GM18868 (cell line): ENCODE data around the gene LSAMP.

ENCODE experiments used
- ATAC-seq: cut with Tn5 transposase; IDR thresholded peaks from one replicate; pipeline ENCODE4 v1.9.1; 2021; ENCODE audit warnings: mild to moderate bottlenecking, moderate library complexity; ENCODE audit not compliant: unreplicated experiment

The LSAMP gene

GRCh38 chr3:116032176-116032575, 413.1 kb downstream of the LSAMP start:
- ATAC-seq, result peak; percentile 55

- ATAC-seq, result no peak
These were observed 415.0 kb downstream of the LSAMP start for GRCh38 chr3:116030131-116030850.

- ATAC-seq, result no peak
These were observed 416.0 kb downstream of the LSAMP start for GRCh38 chr3:116029266-116029665.

- no peak for ATAC-seq
These were observed 417.1 kb downstream of the LSAMP start for GRCh38 chr3:116028157-116028556.

- ATAC-seq, result no peak
These were observed 424.3 kb downstream of the LSAMP start for GRCh38 chr3:116020989-116021388.

GRCh38 chr3:116020495-116020894, 424.8 kb downstream of the LSAMP start:
- ATAC-seq, result peak; percentile 99

- ATAC-seq, result no peak
These were observed 426.0 kb downstream of the LSAMP start for GRCh38 chr3:116019254-116019763.

- no peak for ATAC-seq
These were observed 426.6 kb downstream of the LSAMP start for GRCh38 chr3:116018646-116019045.

GRCh38 chr3:116015931-116016330, 429.4 kb downstream of the LSAMP start:
- ATAC-seq, result no peak

GRCh38 chr3:116007000-116007399, 438.3 kb downstream of the LSAMP start:
- ATAC-seq, result no peak

- no peak for ATAC-seq
These were observed 439.9 kb downstream of the LSAMP start for GRCh38 chr3:116005404-116005803.

- no peak for ATAC-seq
These were observed 443.1 kb downstream of the LSAMP start for GRCh38 chr3:116002235-116002634.

GRCh38 chr3:116001151-116001621, 444.1 kb downstream of the LSAMP start:
- no peak for ATAC-seq

GRCh38 chr3:116000311-116000710, 445.0 kb downstream of the LSAMP start:
- ATAC-seq, result peak; percentile 93

- peak; percentile 22 for ATAC-seq
These were observed 445.7 kb downstream of the LSAMP start for GRCh38 chr3:115999613-116000012.

- ATAC-seq, result no peak
These were observed 446.2 kb downstream of the LSAMP start for GRCh38 chr3:115999001-115999585.

- no peak for ATAC-seq
These were observed 448.7 kb downstream of the LSAMP start for GRCh38 chr3:115996420-115997108.

- ATAC-seq, result no peak
These were observed 454.6 kb downstream of the LSAMP start for GRCh38 chr3:115990669-115991068.

GRCh38 chr3:115989684-115990421, 455.4 kb downstream of the LSAMP start:
- no peak for ATAC-seq

GRCh38 chr3:115986555-115987207, 458.6 kb downstream of the LSAMP start:
- no peak for ATAC-seq
